GM08714 (cell line): ENCODE results near the gene FHIT.

ENCODE experiments used
- H3K4me3 ChIP-seq: fragments of 200-500 bp; sonication (Bioruptor generic); 2 replicates; pipeline ENCODE4 v1.5.1; 2014; ENCODE audit warnings: mild to moderate bottlenecking, low read length, inconsistent platforms
- ZNF274 ChIP-seq: IDR thresholded peaks from 2 replicates; pipeline ENCODE4 v1.6.1; 2012; ENCODE audit warnings: mild to moderate bottlenecking, low read depth, low read length

FHIT gene

GRCh38 chr3:60316121-60316797 is 935.0 kb downstream of the FHIT start:
- TF ChIP-seq ZNF274: no peak
- no peak overlapping the region for H3K4me3 ChIP-seq

DNA sequence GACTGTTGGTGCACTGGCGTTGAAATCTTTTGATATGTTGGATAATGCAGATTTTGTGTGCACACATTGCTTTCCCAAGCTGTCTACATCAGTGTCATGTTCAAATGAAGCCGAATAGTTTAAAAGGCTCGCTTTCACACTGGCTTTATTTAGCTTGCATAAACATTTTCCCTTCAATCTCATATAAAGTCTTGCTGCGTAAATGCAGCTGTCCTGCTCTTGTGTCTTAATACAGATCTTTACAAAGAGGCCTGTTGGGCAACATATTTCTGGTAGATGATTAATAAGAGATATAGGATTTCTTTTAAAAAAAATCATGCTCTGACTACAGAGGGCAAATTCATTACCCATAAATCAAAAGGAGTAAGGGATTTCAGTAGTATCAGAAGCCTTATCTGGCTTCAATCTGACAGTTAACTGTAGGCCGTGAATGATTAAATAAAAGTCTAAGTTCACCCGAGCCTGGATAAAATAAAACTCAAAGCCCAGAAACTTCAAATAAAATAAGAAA is 937.2 kb downstream of the FHIT start:
- no peak overlapping the region for H3K4me3 ChIP-seq
- no peak for TF ChIP-seq ZNF274

DNA sequence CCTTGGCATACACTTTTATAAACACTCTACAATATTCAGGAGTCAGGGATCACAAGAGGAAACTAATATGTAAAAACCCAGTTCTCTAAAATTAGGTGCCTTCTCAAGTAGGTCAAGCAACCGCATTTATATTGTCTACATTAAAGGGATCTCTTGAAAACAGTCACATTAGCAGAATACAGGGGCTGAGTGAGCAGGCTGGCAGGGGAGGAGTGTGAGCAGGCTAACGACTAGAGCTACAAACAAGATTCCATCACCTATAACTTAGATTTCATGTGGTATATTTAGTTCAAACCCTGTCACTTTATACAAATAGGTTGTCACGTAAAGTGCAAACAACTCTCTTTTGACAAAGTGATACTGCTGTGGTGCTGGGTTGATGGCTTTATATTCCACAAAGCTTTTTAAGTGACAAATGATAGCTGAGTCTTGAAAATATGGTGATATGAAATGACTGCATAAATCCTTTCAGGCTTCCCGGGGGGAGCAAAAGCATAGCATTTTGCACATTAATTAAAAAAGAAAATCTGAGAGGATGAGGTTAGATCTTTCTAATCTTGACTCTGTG is 937.9 kb downstream of the FHIT start:
- no peak for TF ChIP-seq ZNF274
- no peak overlapping the region for H3K4me3 ChIP-seq

DNA sequence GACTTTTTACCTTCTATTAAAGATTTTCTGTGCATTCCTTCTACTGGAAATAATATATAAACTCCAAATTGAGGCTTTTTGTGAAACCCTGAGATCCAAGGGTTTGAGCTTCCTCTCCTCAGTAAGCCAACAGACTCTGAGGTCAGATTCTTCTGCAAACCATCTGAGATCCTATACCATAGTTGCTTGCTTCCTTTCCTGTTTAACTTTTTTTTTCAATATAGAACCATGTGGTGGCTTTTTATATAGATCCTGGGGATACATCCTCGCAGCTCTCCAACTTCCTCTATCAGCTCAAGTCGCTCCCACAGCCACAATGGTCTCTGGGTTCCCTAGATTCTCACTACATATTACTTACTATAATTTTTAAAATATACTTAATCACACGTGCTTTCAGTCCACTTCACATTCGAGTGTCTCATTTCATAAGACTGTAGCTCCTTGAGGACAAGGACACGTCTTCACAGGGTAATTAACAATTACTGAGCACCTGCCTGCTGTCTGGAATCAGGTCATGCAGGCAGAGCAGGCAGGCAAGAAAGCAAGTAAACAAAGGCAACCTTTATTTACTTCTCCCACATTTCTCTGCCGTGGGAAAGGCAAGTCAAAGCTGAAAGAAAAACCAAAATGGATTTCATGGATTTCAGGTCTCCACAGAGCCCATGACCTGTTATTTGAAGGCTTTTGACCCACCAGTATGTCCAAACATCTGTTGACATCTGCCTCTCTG is 941.5 kb downstream of the FHIT start:
- TF ChIP-seq ZNF274: no peak

GRCh38 chr3:60308808-60309207 is 942.4 kb downstream of the FHIT start:
- TF ChIP-seq ZNF274: no peak
- H3K4me3 ChIP-seq: no peak overlapping the region

More for the DNA sequence above, 941.5 kb downstream of the FHIT start:
- H3K4me3 ChIP-seq: no peak overlapping the region

GRCh38 chr3:60307562-60308199 is 943.6 kb downstream of the FHIT start:
- TF ChIP-seq ZNF274: no peak
- H3K4me3 ChIP-seq: no peak overlapping the region

GRCh38 chr3:60304112-60304511 is 947.1 kb downstream of the FHIT start:
- TF ChIP-seq ZNF274: no peak
- H3K4me3 ChIP-seq: no peak overlapping the region

DNA sequence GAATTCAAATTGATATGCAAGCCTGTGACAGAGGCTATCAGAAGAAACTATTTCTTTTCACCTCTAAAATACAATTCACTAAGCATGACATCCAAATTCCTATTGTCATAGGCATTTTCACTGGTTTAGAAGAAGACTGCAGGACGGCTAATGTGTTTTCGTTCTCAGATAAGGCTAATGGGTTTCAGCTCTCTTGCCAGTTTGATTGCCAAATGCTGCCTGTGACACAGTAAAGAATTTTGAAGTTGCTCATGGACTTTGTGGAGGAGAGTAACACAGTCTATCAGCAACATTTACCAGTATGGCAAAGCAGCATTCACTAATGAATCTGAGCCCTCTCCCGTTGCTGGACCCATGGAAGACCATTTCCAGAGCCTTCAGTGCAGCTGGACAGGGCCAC is 948.1 kb downstream of the FHIT start:
- no peak overlapping the region for H3K4me3 ChIP-seq
- TF ChIP-seq ZNF274: no peak

DNA sequence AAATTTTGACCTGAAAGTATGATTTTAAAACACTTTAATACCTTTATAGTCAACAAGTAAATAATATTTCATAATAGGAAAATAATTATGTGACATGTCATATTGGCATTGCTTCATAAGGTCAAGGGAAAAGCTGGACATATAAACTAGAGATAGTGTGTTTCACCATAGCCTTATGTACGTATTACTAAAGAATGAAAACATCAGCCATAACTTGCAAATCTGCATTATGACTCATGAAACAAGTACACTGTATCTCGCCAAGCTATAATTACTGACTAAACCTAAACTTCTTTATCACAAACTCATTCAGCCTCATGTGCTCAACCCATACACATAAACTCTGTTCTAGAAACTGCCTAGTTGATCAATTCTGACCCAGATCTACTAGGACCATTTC is 950.1 kb downstream of the FHIT start:
- TF ChIP-seq ZNF274: no peak
- H3K4me3 ChIP-seq: no peak overlapping the region

- no peak for TF ChIP-seq ZNF274
- H3K4me3 ChIP-seq: no peak overlapping the region
These were observed 953.1 kb downstream of the FHIT start for GRCh38 chr3:60298141-60298540.

GRCh38 chr3:60294181-60294580 is 957.1 kb downstream of the FHIT start:
- no peak for TF ChIP-seq ZNF274

DNA sequence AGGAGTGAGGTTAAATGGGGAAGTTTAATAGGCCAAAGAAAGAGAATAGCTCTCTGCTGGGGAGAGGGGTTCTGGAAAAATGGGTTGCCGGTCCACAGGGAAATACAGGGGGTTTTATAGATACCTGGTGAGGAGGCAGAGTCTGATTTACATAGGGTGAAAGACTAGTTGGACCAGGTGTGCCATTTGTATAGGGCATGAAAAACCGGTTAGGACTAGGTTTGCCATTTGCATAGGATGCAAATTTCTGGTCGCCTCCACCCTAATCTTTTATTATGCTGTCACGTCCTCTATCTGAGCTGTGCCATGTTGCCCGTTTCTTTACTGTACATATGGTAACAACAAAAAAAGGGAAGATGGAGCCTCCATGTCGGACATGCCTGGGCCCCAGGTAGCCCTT is 960.1 kb downstream of the FHIT start:
- H3K4me3 ChIP-seq: no peak overlapping the region
- TF ChIP-seq ZNF274: no peak

More at GRCh38 chr3:60294181-60294580, 957.1 kb downstream of the FHIT start:
- no peak overlapping the region for H3K4me3 ChIP-seq

DNA sequence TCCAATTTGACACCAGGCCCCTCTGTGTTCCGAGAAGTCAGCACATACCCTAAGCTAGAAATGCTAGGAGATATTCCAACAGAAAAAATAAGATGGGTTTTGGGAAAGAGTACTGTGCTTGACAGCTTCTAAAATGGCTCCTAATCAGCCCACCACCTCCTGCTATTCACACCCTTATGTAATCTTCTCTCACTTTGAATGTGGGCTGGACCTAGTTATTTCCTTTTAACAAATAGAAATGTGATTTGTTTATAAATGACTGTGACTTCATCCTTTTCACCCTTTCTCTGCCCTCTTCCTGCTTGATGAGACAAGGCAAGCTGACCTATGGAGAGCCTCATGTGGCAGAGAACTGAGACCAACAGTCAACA is 961.1 kb downstream of the FHIT start:
- H3K4me3 ChIP-seq: no peak overlapping the region
- no peak for TF ChIP-seq ZNF274

GRCh38 chr3:60289341-60290121 is 961.7 kb downstream of the FHIT start:
- TF ChIP-seq ZNF274: no peak
- H3K4me3 ChIP-seq: no peak overlapping the region
